ENCODE results near the gene C3orf80.
"Not testable (repeated sequence)": the region's sequence is repeated elsewhere in the genome, so short reads cannot be mapped to it uniquely, and the experiment has no call there.

Gene C3orf80

DNA sequence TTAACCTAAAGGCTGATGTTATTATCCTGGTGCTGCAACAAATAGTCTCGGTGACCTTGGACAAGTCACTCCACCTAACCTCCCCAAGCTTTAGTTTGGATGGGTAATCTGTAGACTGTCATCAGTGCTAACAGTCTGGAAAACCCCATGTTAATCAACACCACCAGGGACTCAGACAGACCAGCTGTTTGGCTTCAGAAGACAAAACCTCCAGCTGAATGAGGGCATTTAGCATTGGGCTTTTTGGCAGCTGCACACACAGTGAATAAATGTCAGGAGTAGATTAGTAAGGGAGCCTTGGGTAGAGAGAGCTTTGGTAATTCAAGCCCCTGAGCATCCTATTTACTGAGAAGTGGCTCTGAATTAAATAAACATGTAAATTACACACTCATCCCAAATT is 24.9 kb upstream of the C3orf80 start:
- 100% methylated on average over 1 of the region's 1 CpG for WGBS

DNA sequence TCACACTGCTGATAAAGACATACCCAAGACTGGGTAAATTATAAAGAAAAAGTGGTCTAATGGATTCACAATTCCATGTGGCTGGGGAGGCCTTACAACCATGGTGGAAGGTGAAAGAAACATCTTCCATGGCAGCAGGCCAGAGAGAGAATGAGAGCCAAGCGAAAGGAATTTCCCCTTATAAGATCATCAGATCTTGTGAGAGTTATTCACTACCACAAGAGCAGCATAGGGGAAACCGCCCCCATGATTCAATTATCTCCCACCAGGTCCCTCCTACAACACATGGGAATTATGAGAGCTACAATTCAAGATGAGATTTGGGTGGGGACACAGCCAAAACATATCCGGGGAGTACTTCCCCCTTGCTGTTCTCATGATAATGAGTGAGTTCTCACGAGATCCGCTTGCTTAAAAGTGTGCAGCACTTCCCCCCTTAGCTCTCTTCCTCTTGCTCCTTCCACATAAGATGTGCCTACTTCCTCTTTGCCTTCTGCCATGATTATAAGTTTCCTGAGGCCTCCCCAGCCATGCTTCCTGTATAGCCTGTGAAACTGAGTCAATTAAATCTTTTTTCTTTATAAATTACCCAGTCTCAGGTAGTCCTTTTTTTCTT is 20.7 kb upstream of the C3orf80 start:
- peaks cover 0 to 12% of the 10 kb centered on the region in 2 experiments for H3K27me3 ChIP-seq (ENCODE audit: control insufficient read depth in 1 of 2, insufficient read depth in 1 of 2, low read length in 2 of 2)
- H3K9ac ChIP-seq (ENCODE audit: low read length); H3K79me1 ChIP-seq (replicated peaks; ENCODE audit: low read length, poor library complexity, severe bottlenecking); H3K4me1 ChIP-seq (ENCODE audit: control insufficient read depth, insufficient read depth, low read depth, low read length); H3K23ac ChIP-seq (ENCODE audit: low read length in 2 of 2); H4K91ac ChIP-seq (ENCODE audit: low read length); H3K36me3 ChIP-seq (ENCODE audit: control insufficient read depth in 1 of 2, insufficient read depth in 2 of 2, low read depth in 1 of 2, low read length in 2 of 2); H4K8ac ChIP-seq (ENCODE audit: low read length); H3K4me3 ChIP-seq (ENCODE audit: insufficient read depth in 1 of 2, low read depth in 1 of 2, low read length in 2 of 2); H3K4ac ChIP-seq (ENCODE audit: low read depth in 1 of 2, low read length in 2 of 2); DNase-seq; H3K4me2 ChIP-seq (ENCODE audit: low read length, poor library complexity, severe bottlenecking); H2AK5ac ChIP-seq (ENCODE audit: low read length, severe bottlenecking); H2BK12ac ChIP-seq (ENCODE audit: low read length in 2 of 2); H2AFZ ChIP-seq (ENCODE audit: low read depth, low read length); H3K14ac ChIP-seq (ENCODE audit: low read length in 2 of 2); H2BK5ac ChIP-seq (ENCODE audit: low read depth, low read length, poor library complexity, severe bottlenecking); H3K9me3 ChIP-seq (ENCODE audit: control insufficient read depth, low read length); H3K18ac ChIP-seq (ENCODE audit: low read depth in 1 of 2, low read length in 2 of 2); H2BK120ac ChIP-seq (ENCODE audit: low read depth, low read length); H3K27ac ChIP-seq (ENCODE audit: low read length, poor library complexity, severe bottlenecking); H2BK15ac ChIP-seq (ENCODE audit: low read depth, poor library complexity, severe bottlenecking): not testable (repeated sequence)
- WGBS = 92% methylated on average over 4 of the region's 5 CpGs

More for the DNA sequence above, 24.9 kb upstream of the C3orf80 start:
- peaks cover 0 to 13% of the 10 kb centered on the region in 2 experiments for H3K27me3 ChIP-seq (ENCODE audit: control insufficient read depth in 1 of 2, insufficient read depth in 1 of 2, low read length in 2 of 2)
- H4K91ac ChIP-seq (ENCODE audit: low read length) = no peak overlapping the region
- H3K14ac ChIP-seq (ENCODE audit: low read length in 2 of 2) = no peak overlapping the region
- H3K27ac ChIP-seq (ENCODE audit: low read length, poor library complexity, severe bottlenecking) = no peak overlapping the region
- no peak overlapping the region for H2BK120ac ChIP-seq (ENCODE audit: low read depth, low read length)
- H3K9me3 ChIP-seq (ENCODE audit: control insufficient read depth, low read length) = no peaks in the 10 kb centered on the region
- no peaks in the 10 kb centered on the region for H3K4me1 ChIP-seq (ENCODE audit: control insufficient read depth, insufficient read depth, low read depth, low read length)
- H2AFZ ChIP-seq (ENCODE audit: low read depth, low read length) = no peak overlapping the region
- no peaks in the 10 kb centered on the region for H3K36me3 ChIP-seq (ENCODE audit: control insufficient read depth in 1 of 2, insufficient read depth in 2 of 2, low read depth in 1 of 2, low read length in 2 of 2)
- no peak for DNase-seq
- no peaks in the 10 kb centered on the region for H3K79me1 ChIP-seq (replicated peaks; ENCODE audit: low read length, poor library complexity, severe bottlenecking)
- no peak overlapping the region for H2BK15ac ChIP-seq (ENCODE audit: low read depth, poor library complexity, severe bottlenecking)
- no peak overlapping the region for H4K8ac ChIP-seq (ENCODE audit: low read length)
- H2BK5ac ChIP-seq (ENCODE audit: low read depth, low read length, poor library complexity, severe bottlenecking) = no peak overlapping the region
- H3K4me2 ChIP-seq (ENCODE audit: low read length, poor library complexity, severe bottlenecking) = no peak overlapping the region
- no peak overlapping the region for H3K4me3 ChIP-seq (ENCODE audit: insufficient read depth in 1 of 2, low read depth in 1 of 2, low read length in 2 of 2)
- no peak overlapping the region for H3K4ac ChIP-seq (ENCODE audit: low read depth in 1 of 2, low read length in 2 of 2)
- no peak overlapping the region for H2AK5ac ChIP-seq (ENCODE audit: low read length, severe bottlenecking)
- no peak overlapping the region for H3K23ac ChIP-seq (ENCODE audit: low read length in 2 of 2)
- H3K18ac ChIP-seq (ENCODE audit: low read depth in 1 of 2, low read length in 2 of 2) = no peak overlapping the region
- no peak overlapping the region for H2BK12ac ChIP-seq (ENCODE audit: low read length in 2 of 2)
- H3K9ac ChIP-seq (ENCODE audit: low read length) = no peak overlapping the region

DNA sequence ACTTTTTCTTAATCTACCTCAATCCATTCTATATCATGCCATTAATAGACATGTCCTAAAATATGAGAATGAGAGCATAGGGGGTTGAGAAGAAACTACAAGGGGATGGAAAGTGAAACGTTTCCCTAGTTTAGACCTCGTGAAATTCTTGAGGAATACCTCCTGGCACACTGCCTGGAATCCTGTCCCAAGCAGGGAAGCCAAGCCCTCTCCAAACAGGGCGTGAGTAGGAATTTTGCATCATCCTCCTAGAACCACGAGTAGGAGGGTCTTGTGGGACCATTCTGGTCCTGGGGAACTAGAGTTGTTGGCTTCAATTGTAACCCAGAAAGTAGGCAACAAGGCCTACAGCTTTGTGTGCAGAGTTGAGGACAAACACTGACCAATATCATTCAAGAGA is 19.6 kb upstream of the C3orf80 start:
- WGBS = 78% methylated on average over 4 of the region's 4 CpGs
- Histone ChIP-seq H2BK5ac (ENCODE audit: low read depth, low read length, poor library complexity, severe bottlenecking) (no peak overlapping the region), H3K9ac (ENCODE audit: low read length) (no peak overlapping the region), H3K36me3 (ENCODE audit: control insufficient read depth in 1 of 2, insufficient read depth in 2 of 2, low read depth in 1 of 2, low read length in 2 of 2) (no peaks in the 10 kb centered on the region), H2BK15ac (ENCODE audit: low read depth, poor library complexity, severe bottlenecking) (no peak overlapping the region), H2AFZ (ENCODE audit: low read depth, low read length) (no peak overlapping the region), H2AK5ac (ENCODE audit: low read length, severe bottlenecking) (no peak overlapping the region), H2BK120ac (ENCODE audit: low read depth, low read length) (no peak overlapping the region), H4K8ac (ENCODE audit: low read length) (no peak overlapping the region), H3K4ac (ENCODE audit: low read depth in 1 of 2, low read length in 2 of 2) (no peak overlapping the region), H2BK12ac (ENCODE audit: low read length in 2 of 2) (no peak overlapping the region), H3K4me3 (ENCODE audit: insufficient read depth in 1 of 2, low read depth in 1 of 2, low read length in 2 of 2) (no peak overlapping the region), H3K4me1 (ENCODE audit: control insufficient read depth, insufficient read depth, low read depth, low read length) (no peaks in the 10 kb centered on the region), H3K27ac (ENCODE audit: low read length, poor library complexity, severe bottlenecking) (no peak overlapping the region), H3K79me1 (replicated peaks; ENCODE audit: low read length, poor library complexity, severe bottlenecking) (no peaks in the 10 kb centered on the region), H4K91ac (ENCODE audit: low read length) (no peak overlapping the region), H3K27me3 (ENCODE audit: control insufficient read depth in 1 of 2, insufficient read depth in 1 of 2, low read length in 2 of 2) (peaks cover 0 to 12% of the 10 kb centered on the region in 2 experiments), H3K4me2 (ENCODE audit: low read length, poor library complexity, severe bottlenecking) (no peak overlapping the region), H3K9me3 (ENCODE audit: control insufficient read depth, low read length) (no peaks in the 10 kb centered on the region), H3K23ac (ENCODE audit: low read length in 2 of 2) (no peak overlapping the region), H3K18ac (ENCODE audit: low read depth in 1 of 2, low read length in 2 of 2) (no peak overlapping the region), H3K14ac (ENCODE audit: low read length in 2 of 2) (peak overlapping the region in 1 of 2 experiments; percentile 26)
- no peak for DNase-seq

DNA sequence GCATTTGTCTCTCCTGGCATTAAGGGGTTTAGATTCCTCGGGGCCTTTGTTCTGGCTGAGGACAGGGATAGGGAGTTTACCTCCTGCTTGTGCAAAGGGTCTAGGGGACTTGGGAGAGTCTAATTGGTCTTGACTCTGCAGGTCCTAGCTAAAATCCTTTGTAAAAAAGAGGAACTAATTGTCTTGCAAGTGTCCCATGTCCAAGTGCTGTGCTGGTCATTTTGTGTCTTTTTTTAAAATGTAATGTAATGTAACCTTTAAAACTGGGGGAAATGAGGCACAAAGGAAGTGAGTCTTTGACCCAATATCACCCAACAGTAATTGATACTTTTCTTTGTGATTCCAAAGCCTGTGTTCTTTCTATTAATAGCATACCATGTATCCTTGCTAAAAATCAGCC is 14.9 kb upstream of the C3orf80 start:
- Histone ChIP-seq H2BK120ac (ENCODE audit: low read depth, low read length) (no peak overlapping the region), H3K23ac (ENCODE audit: low read length in 2 of 2) (no peak overlapping the region), H2BK15ac (ENCODE audit: low read depth, poor library complexity, severe bottlenecking) (no peak overlapping the region), H2AK5ac (ENCODE audit: low read length, severe bottlenecking) (no peak overlapping the region), H3K14ac (ENCODE audit: low read length in 2 of 2) (no peak overlapping the region), H4K91ac (ENCODE audit: low read length) (no peak overlapping the region), H3K4ac (ENCODE audit: low read depth in 1 of 2, low read length in 2 of 2) (no peak overlapping the region), H4K8ac (ENCODE audit: low read length) (no peak overlapping the region), H3K4me2 (ENCODE audit: low read length, poor library complexity, severe bottlenecking) (no peak overlapping the region), H3K9me3 (ENCODE audit: control insufficient read depth, low read length) (no peaks in the 10 kb centered on the region), H3K4me1 (ENCODE audit: control insufficient read depth, insufficient read depth, low read depth, low read length) (peaks cover 2% of the 10 kb centered on the region), H3K79me1 (replicated peaks; ENCODE audit: low read length, poor library complexity, severe bottlenecking) (no peaks in the 10 kb centered on the region), H2BK5ac (ENCODE audit: low read depth, low read length, poor library complexity, severe bottlenecking) (no peak overlapping the region), H3K4me3 (ENCODE audit: insufficient read depth in 1 of 2, low read depth in 1 of 2, low read length in 2 of 2) (no peak overlapping the region), H3K9ac (ENCODE audit: low read length) (no peak overlapping the region), H2BK12ac (ENCODE audit: low read length in 2 of 2) (no peak overlapping the region), H2AFZ (ENCODE audit: low read depth, low read length) (no peak overlapping the region), H3K27ac (ENCODE audit: low read length, poor library complexity, severe bottlenecking) (no peak overlapping the region), H3K36me3 (ENCODE audit: control insufficient read depth in 1 of 2, insufficient read depth in 2 of 2, low read depth in 1 of 2, low read length in 2 of 2) (no peaks in the 10 kb centered on the region), H3K27me3 (ENCODE audit: control insufficient read depth in 1 of 2, insufficient read depth in 1 of 2, low read length in 2 of 2) (peaks cover 0 to 12% of the 10 kb centered on the region in 2 experiments), H3K18ac (ENCODE audit: low read depth in 1 of 2, low read length in 2 of 2) (no peak overlapping the region)
- WGBS = 95% methylated on average over 1 of the region's 1 CpG
- no peak for DNase-seq

All from mesenchymal stem cell (in vitro differentiated cells and primary cell).